ENCODE data around the gene TSPAN31.
"Not testable (repeated sequence)": the region's sequence is repeated elsewhere in the genome, so short reads cannot be mapped to it uniquely, and the experiment has no call there.

The TSPAN31 gene

DNA sequence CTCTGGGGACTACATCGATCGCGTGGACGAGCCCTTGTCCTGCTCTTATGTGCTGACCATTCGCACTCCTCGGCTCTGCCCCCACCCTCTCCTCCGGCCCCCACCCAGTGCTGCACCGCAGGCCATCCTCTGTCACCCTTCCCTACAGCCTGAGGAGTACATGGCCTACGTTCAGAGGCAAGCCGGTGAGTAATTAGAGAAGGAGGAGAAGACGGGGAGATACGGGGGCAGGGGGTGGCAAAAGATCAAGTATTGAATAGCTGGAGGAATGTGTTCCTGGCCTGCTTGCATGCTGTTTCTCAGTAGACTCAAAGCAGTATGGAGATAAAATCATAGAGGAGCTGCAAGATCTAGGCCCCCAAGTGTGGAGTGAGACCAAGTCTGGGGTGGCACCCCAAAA, 29.1 kb upstream of the TSPAN31 start:
- WGBS (ENCODE audit: insufficient coverage, insufficient read length): no CpG with 5 or more reads among the region's 12 CpGs
- Histone ChIP-seq H3K27ac (ENCODE audit: low read length) (no peak overlapping the region), H3K4me1 (ENCODE audit: control insufficient read depth, insufficient read depth, low read length) (no peaks in the 10 kb centered on the region; the same call in 1 of the 2 replicates), H3K4me3 (ENCODE audit: low read length) (no peak overlapping the region), H3K36me3 (ENCODE audit: control insufficient read depth, insufficient read depth, low read length) (no peaks in the 10 kb centered on the region; the same call in 1 of the 2 replicates), H3K27me3 (ENCODE audit: control insufficient read depth, insufficient read depth, low read length) (no peaks in the 10 kb centered on the region), H3K9me3 (ENCODE audit: control insufficient read depth, insufficient read depth, low read length) (no peaks in the 10 kb centered on the region)
- DNase-seq (ENCODE audit: low read depth, low spot score): no peak

DNA sequence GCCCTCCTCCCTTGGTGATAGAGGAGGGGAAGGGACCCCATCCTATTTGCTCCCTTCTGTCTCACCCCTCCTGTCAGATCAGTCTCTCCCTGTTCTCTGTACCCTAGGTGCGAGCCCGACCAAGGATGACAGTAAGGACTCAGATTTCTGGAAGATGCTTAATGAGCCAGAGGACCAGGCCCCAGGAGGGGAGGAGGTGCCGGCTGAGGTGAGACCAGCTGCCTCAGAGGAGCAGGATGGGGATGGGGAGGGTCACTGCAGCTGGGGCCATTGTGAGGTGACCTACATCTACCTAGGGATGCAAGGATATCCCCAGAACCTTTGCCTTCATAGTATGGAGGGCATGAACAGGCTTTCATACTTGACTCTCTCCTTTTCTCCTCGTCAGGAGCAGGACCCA, 28.5 kb upstream of the TSPAN31 start:
- WGBS (ENCODE audit: insufficient coverage, insufficient read length): no CpG with 5 or more reads among the region's 4 CpGs
- no peaks in the 10 kb centered on the region for H3K9me3 ChIP-seq (ENCODE audit: control insufficient read depth, insufficient read depth, low read length)
- H3K27ac ChIP-seq (ENCODE audit: low read length): no peak overlapping the region
- no peak for DNase-seq (ENCODE audit: low read depth, low spot score)
- no peaks in the 10 kb centered on the region for H3K27me3 ChIP-seq (ENCODE audit: control insufficient read depth, insufficient read depth, low read length)
- H3K4me3 ChIP-seq (ENCODE audit: low read length): no peak overlapping the region
- no peaks in the 10 kb centered on the region; the same call in 1 of the 2 replicates for H3K36me3 ChIP-seq (ENCODE audit: control insufficient read depth, insufficient read depth, low read length)
- H3K4me1 ChIP-seq (ENCODE audit: control insufficient read depth, insufficient read depth, low read length): no peaks in the 10 kb centered on the region; the same call in 1 of the 2 replicates

DNA sequence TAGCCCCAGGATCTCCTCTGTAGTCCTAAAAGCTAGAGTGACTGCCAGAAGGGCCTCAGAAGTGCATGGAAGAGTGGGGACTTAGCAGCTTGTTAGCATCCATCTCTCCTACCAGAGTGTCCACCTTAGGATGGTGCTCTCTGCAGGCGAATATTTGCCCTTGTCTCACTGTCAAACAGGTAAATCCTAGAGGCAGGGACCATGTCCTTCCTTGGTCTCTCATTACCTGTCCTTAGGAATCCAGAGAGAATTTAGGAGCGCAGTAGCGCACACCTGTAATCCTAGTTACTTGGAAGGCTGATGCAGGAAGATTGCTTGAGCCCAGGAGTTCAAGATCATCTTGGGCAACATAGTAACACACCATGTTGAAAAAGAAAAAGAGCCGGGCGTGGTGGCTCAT, 27.7 kb upstream of the TSPAN31 start:
- H3K4me1 ChIP-seq (ENCODE audit: control insufficient read depth, insufficient read depth, low read length): no peaks in the 10 kb centered on the region; the same call in 1 of the 2 replicates
- no peaks in the 10 kb centered on the region for H3K27me3 ChIP-seq (ENCODE audit: control insufficient read depth, insufficient read depth, low read length)
- no peaks in the 10 kb centered on the region; the same call in 1 of the 2 replicates for H3K36me3 ChIP-seq (ENCODE audit: control insufficient read depth, insufficient read depth, low read length)
- no peak for DNase-seq (ENCODE audit: low read depth, low spot score)
- H3K9me3 ChIP-seq (ENCODE audit: control insufficient read depth, insufficient read depth, low read length): no peaks in the 10 kb centered on the region
- WGBS (ENCODE audit: insufficient coverage, insufficient read length): no CpG with 5 or more reads among the region's 5 CpGs
- no peak overlapping the region for H3K4me3 ChIP-seq (ENCODE audit: low read length)
- no peak overlapping the region for H3K27ac ChIP-seq (ENCODE audit: low read length)

DNA sequence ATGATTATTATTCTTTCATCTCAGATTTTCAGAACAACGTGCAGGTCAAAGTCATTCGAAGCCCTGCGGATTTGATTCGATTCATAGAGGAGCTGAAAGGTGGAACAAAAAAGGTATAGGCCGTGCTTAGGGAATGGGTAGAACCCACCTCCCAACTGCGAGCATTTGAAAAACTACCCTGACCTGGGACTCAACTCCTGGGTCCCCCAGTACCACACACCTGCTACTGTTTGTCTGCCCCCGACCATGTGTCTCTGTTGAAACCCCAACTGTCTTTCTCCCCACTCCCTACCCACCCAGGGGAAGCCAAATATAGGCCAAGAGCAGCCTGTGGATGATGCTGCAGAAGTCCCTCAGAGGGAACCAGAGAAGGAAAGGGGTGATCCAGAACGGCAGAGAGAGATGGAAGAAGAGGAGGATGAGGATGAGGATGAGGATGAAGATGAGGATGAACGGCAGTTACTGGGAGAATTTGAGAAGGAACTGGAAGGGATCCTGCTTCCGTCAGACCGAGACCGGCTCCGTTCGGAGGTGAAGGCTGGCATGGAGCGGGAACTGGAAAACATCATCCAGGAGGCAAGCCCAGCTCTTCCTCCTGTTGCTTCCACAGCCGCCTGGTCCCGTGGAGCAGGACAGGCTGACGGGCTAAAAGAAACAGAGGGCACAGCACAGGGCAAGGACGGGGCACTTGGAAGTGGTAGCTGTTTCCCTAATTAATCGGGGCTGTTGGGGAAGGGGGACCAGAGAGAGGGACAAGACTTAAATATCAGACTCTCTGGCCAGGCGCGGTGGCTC, 26.8 kb upstream of the TSPAN31 start:
- H3K4me1 ChIP-seq (ENCODE audit: control insufficient read depth, insufficient read depth, low read length): no peaks in the 10 kb centered on the region; the same call in 1 of the 2 replicates
- H3K36me3 ChIP-seq (ENCODE audit: control insufficient read depth, insufficient read depth, low read length): no peaks in the 10 kb centered on the region; the same call in 1 of the 2 replicates
- no peak overlapping the region for H3K4me3 ChIP-seq (ENCODE audit: low read length)
- no peak overlapping the region for H3K27ac ChIP-seq (ENCODE audit: low read length)
- no peak for DNase-seq (ENCODE audit: low read depth, low spot score)
- H3K27me3 ChIP-seq (ENCODE audit: control insufficient read depth, insufficient read depth, low read length): no peaks in the 10 kb centered on the region
- no peaks in the 10 kb centered on the region for H3K9me3 ChIP-seq (ENCODE audit: control insufficient read depth, insufficient read depth, low read length)
- WGBS (ENCODE audit: insufficient coverage, insufficient read length): 100% methylated on average over 2 of the region's 22 CpGs

DNA sequence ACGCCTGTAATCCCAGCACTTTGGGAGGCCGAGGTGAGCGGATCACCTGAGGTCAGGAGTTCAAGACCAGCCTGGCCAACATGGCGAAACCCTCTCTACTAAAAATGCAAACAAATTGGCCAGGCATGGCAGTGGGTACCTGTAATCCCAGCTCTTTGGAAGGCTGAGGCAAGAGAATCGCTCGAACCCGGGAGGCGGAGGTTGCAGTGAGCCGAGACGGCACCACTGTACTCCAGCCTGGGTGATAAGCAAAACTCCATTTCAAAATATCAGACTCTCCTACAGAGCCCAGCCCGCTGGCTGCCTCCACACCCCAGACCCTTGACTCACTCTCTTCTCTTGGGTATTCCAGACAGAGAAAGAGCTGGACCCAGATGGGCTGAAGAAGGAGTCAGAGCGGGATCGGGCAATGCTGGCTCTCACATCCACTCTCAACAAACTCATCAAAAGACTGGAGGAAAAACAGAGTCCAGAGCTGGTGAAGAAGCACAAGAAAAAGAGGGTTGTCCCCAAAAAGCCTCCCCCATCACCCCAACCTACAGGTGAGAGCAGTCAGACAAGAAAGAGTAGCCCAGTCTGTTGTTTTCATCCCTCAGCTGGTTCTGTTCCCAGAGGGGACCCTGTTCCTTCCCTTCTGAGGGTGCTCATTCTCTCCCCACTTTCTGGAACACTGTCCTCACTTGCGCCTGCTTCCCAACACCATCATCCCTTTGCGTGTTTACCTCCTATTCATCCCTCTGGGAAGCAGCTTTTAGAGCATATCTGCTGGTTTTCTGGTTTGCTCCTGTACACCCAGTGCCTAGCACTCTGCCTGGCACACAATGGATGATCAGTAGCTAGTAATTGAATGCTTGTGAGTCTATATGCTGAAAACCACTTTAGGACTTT, 26.0 kb upstream of the TSPAN31 start:
- H3K27ac ChIP-seq (ENCODE audit: low read length): no peak overlapping the region
- H3K36me3 ChIP-seq (ENCODE audit: control insufficient read depth, insufficient read depth, low read length): no peaks in the 10 kb centered on the region; the same call in 1 of the 2 replicates
- H3K27me3 ChIP-seq (ENCODE audit: control insufficient read depth, insufficient read depth, low read length): no peaks in the 10 kb centered on the region; the same call in 1 of the 2 replicates
- no peak for DNase-seq (ENCODE audit: low read depth, low spot score)
- no peak overlapping the region for H3K4me3 ChIP-seq (ENCODE audit: low read length)
- no peaks in the 10 kb centered on the region for H3K9me3 ChIP-seq (ENCODE audit: control insufficient read depth, insufficient read depth, low read length)
- H3K4me1 ChIP-seq (ENCODE audit: control insufficient read depth, insufficient read depth, low read length): no peaks in the 10 kb centered on the region; the same call in 1 of the 2 replicates
- WGBS (ENCODE audit: insufficient coverage, insufficient read length): no CpG with 5 or more reads among the region's 15 CpGs

DNA sequence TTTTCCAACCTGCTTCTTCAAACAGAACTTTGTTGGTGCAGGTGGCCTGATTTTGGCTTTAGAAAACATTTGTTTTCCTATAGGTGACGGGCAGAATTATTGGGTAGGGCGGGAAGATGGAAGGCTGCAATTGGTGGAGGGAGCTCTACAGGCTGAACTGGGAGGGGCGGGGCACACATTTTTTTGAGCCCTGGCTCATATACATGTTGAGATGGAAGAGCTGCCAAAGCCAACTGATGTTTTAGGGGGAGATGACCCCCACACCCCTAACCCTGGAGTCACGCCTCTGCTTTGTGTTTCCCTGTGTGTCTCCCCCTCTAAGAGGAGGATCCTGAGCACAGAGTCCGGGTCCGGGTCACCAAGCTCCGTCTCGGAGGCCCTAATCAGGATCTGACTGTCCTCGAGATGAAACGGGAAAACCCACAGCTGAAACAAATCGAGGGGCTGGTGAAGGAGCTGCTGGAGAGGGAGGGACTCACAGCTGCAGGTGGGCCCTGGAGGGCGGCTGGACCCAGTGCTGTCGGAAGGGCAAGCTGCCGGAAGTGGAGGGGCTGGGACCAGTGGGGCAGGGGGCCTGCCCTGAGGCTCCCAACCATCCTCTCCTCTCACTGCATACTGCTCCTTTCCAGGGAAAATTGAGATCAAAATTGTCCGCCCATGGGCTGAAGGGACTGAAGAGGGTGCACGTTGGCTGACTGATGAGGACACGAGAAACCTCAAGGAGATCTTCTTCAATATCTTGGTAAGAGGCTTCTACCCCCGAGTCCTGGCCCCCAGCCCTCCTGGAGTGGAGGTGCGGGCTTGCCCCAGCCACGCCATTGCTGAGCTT, 24.8 kb upstream of the TSPAN31 start:
- WGBS (ENCODE audit: insufficient coverage, insufficient read length): no CpG with 5 or more reads among the region's 20 CpGs
- Histone ChIP-seq H3K27ac (ENCODE audit: low read length) (no peak overlapping the region), H3K4me3 (ENCODE audit: low read length) (no peak overlapping the region), H3K27me3 (ENCODE audit: control insufficient read depth, insufficient read depth, low read length) (peaks cover 2% of the 10 kb centered on the region; the same call in 1 of the 2 replicates), H3K9me3 (ENCODE audit: control insufficient read depth, insufficient read depth, low read length) (no peaks in the 10 kb centered on the region), H3K36me3 (ENCODE audit: control insufficient read depth, insufficient read depth, low read length) (no peaks in the 10 kb centered on the region; the same call in 1 of the 2 replicates), H3K4me1 (ENCODE audit: control insufficient read depth, insufficient read depth, low read length) (no peaks in the 10 kb centered on the region; the same call in 1 of the 2 replicates)
- no peak for DNase-seq (ENCODE audit: low read depth, low spot score)

DNA sequence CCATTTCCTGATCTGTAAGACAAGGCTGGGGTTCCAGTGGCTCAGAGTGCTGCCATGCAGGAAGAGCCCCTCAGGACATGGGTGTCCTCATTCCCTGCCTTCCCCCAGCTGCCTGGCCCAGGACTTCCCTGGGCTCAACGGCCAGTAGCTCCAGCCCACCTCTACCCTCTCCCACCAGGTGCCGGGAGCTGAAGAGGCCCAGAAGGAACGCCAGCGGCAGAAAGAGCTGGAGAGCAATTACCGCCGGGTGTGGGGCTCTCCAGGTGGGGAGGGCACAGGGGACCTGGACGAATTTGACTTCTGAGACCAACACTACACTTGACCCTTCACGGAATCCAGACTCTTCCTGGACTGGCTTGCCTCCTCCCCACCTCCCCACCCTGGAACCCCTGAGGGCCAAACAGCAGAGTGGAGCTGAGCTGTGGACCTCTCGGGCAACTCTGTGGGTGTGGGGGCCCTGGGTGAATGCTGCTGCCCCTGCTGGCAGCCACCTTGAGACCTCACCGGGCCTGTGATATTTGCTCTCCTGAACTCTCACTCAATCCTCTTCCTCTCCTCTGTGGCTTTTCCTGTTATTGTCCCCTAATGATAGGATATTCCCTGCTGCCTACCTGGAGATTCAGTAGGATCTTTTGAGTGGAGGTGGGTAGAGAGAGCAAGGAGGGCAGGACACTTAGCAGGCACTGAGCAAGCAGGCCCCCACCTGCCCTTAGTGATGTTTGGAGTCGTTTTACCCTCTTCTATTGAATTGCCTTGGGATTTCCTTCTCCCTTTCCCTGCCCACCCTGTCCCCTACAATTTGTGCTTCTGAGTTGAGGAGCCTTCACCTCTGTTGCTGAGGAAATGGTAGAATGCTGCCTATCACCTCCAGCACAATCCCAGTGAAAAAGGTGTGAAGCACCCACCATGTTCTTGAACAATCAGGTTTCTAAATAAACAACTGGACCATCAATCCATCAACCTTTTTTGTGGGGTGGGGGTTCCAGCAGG, 23.9 kb upstream of the TSPAN31 start:
- no peak for DNase-seq (ENCODE audit: low read depth, low spot score)
- Histone ChIP-seq H3K36me3 (ENCODE audit: control insufficient read depth, insufficient read depth, low read length) (no peaks in the 10 kb centered on the region), H3K4me3 (ENCODE audit: low read length) (no peak overlapping the region), H3K27me3 (ENCODE audit: control insufficient read depth, insufficient read depth, low read length) (peaks cover 2% of the 10 kb centered on the region; the same call in 1 of the 2 replicates), H3K9me3 (ENCODE audit: control insufficient read depth, insufficient read depth, low read length) (no peaks in the 10 kb centered on the region), H3K27ac (ENCODE audit: low read length) (no peak overlapping the region), H3K4me1 (ENCODE audit: control insufficient read depth, insufficient read depth, low read length) (peaks cover 1% of the 10 kb centered on the region; the same call in 1 of the 2 replicates)
- no CpG with 5 or more reads among the region's 11 CpGs for WGBS (ENCODE audit: insufficient coverage, insufficient read length)

DNA sequence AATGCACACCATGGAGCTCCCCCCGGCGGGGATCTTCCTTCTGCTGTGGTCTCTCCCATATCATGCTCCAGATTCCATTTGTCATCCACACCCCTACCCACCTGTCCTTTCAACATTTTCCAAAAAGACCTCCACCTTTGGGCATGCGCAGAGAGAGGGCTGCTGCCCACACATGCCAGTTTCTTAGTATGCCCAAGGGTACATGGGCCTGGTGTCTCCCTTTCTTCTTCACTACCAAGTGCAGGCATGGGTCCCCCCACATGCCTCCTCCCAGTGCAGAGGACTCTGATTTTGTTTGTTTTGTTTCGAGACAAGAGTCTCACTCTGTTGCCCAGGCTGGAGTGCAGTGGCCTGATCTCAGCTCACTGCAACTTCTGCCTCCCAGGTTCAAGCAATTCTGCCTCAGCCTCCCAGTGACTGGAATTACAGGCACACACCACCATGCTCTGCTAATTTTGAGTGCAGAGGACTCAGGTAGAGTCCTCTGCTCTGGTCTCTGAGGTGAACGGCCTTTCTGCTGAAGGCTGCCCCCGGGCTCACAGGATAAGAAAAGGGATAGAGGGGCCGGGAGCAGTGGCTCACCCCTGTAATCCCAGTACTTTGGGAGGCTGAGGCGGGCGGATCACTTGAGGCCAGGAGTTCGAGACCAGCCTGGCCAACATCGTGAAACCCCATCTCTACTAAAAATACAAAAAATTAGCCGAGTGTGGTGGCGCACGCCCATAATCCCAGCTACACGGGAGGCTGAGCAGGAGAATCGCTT, 22.8 kb upstream of the TSPAN31 start:
- not testable (repeated sequence) for H3K27ac ChIP-seq (ENCODE audit: low read length); H3K9me3 ChIP-seq (ENCODE audit: control insufficient read depth, insufficient read depth, low read length); H3K27me3 ChIP-seq (ENCODE audit: control insufficient read depth, insufficient read depth, low read length); H3K4me3 ChIP-seq (ENCODE audit: low read length); H3K36me3 ChIP-seq (ENCODE audit: control insufficient read depth, insufficient read depth, low read length); H3K4me1 ChIP-seq (ENCODE audit: control insufficient read depth, insufficient read depth, low read length); DNase-seq (ENCODE audit: low read depth, low spot score)
- no CpG with 5 or more reads among the region's 16 CpGs for WGBS (ENCODE audit: insufficient coverage, insufficient read length)
